ENCODE measurements around the gene CCN6. TPM values are rescaled to one million over a fixed set of nuclear protein-coding genes. Genes with fewer than 3 reads are reported as not detected.

The CCN6 gene
- polyA plus RNA-seq, 1 experiment, result not detected

GRCh38 chr6:112054555-112055190, 769 bp downstream of the CCN6 start:
- no peak for TF ChIP-seq CTCF (IDR thresholded peaks at IDR 0.05; ENCODE audit: low read depth, low read length)
- ChIA-PET CTCF (interaction anchor here (0.8 to 1.5 kb wide), 2 partner anchors 9 to 10 kb away, joined by 3 to 4 read pairs; no protein-coding TSS in a partner anchor), POLR2A (no interaction called here)
- no peak overlapping the region for H3K4me3 ChIP-seq (ENCODE audit: low read depth, low read length)
- no peaks in the 10 kb centered on the region for H3K27me3 ChIP-seq (ENCODE audit: control insufficient read depth, insufficient read depth, low read length)
- no peak for DNase-seq (ENCODE audit: low read depth, low spot score)
- H3K27ac ChIP-seq (ENCODE audit: low read depth, low read length), result no peak overlapping the region
- H3K9me3 ChIP-seq (ENCODE audit: control insufficient read depth, insufficient read depth, low read length), result no peaks in the 10 kb centered on the region

GRCh38 chr6:112058243-112059032, 4.5 kb downstream of the CCN6 start:
- CTCF ChIA-PET, result interaction anchor here (0.5 to 1.4 kb wide), 2 partner anchors 15 to 20 kb away, joined by 3 read pairs; no protein-coding TSS in a partner anchor
- Histone ChIP-seq H3K27me3 (ENCODE audit: control insufficient read depth, insufficient read depth, low read length) (no peaks in the 10 kb centered on the region), H3K4me3 (ENCODE audit: low read depth, low read length) (no peak overlapping the region), H3K27ac (ENCODE audit: low read depth, low read length) (no peak overlapping the region), H3K9me3 (ENCODE audit: control insufficient read depth, insufficient read depth, low read length) (no peaks in the 10 kb centered on the region)
- POLR2A ChIA-PET, result no interaction called here
- TF ChIP-seq CTCF (IDR thresholded peaks at IDR 0.05; ENCODE audit: low read depth, low read length), result no peak
- DNase-seq (ENCODE audit: low read depth, low spot score), result no peak

GRCh38 chr6:112061605-112062004, 7.7 kb downstream of the CCN6 start:
- POLR2A ChIA-PET, result no interaction called here
- no peak overlapping the region for H3K4me3 ChIP-seq (ENCODE audit: low read depth, low read length)
- no peaks in the 10 kb centered on the region for H3K9me3 ChIP-seq (ENCODE audit: control insufficient read depth, insufficient read depth, low read length)
- H3K27me3 ChIP-seq (ENCODE audit: control insufficient read depth, insufficient read depth, low read length), result no peaks in the 10 kb centered on the region
- CTCF ChIA-PET, result interaction anchor here (0.5 kb wide), 1 partner anchor 18 kb away, joined by 3 read pairs; no protein-coding TSS in a partner anchor
- no peak for DNase-seq (ENCODE audit: low read depth, low spot score)
- no peak for TF ChIP-seq CTCF (IDR thresholded peaks at IDR 0.05; ENCODE audit: low read depth, low read length)
- H3K27ac ChIP-seq (ENCODE audit: low read depth, low read length), result no peak overlapping the region

- DNase-seq (ENCODE audit: low read depth, low spot score), result no peak
- no peak overlapping the region for H3K27ac ChIP-seq (ENCODE audit: low read depth, low read length)
- H3K27me3 ChIP-seq (ENCODE audit: control insufficient read depth, insufficient read depth, low read length), result no peaks in the 10 kb centered on the region
- TF ChIP-seq CTCF (IDR thresholded peaks at IDR 0.05; ENCODE audit: low read depth, low read length), result no peak
- POLR2A ChIA-PET, result no interaction called here
- H3K9me3 ChIP-seq (ENCODE audit: control insufficient read depth, insufficient read depth, low read length), result no peaks in the 10 kb centered on the region
- H3K4me3 ChIP-seq (ENCODE audit: low read depth, low read length), result no peak overlapping the region
- CTCF ChIA-PET, result interaction anchor here (1.6 kb wide), 1 partner anchor 19 kb away, joined by 5 read pairs; no protein-coding TSS in a partner anchor
Measured at GRCh38 chr6:112062966-112063365, 9.1 kb downstream of the CCN6 start.
